ENCODE results near the gene ACTBL2. TPM values are rescaled to one million over a fixed set of nuclear protein-coding genes. Genes with fewer than 3 reads are reported as not detected.

ACTBL2 gene
- total RNA-seq, 2 experiments from 2014 or later, result not detected

GRCh38 chr5:57435701-57436134, 46.9 kb downstream of the ACTBL2 start:
- Mint-ChIP-seq H3K4me3 (no peak overlapping the region), H3K9me3 (no peaks in the 10 kb centered on the region), H3K4me1 (no peaks in the 10 kb centered on the region), H3K36me3 (ENCODE audit: low read depth) (no peaks in the 10 kb centered on the region), H3K27ac (no peak overlapping the region), H3K27me3 (peaks cover 6% of the 10 kb centered on the region)
- no peak for DNase-seq
- ChIA-PET POLR2A (no interaction called here), CTCF (no interaction called here)

- H3K9me3 Mint-ChIP-seq, result no peaks in the 10 kb centered on the region
- DNase-seq, result no peak
- POLR2A ChIA-PET, result no interaction called here
- no peak overlapping the region for H3K4me3 Mint-ChIP-seq
- no peaks in the 10 kb centered on the region for H3K4me1 Mint-ChIP-seq
- peaks cover 6% of the 10 kb centered on the region for H3K27me3 Mint-ChIP-seq
- no peak overlapping the region for H3K27ac Mint-ChIP-seq
- CTCF ChIA-PET, result no interaction called here
- H3K36me3 Mint-ChIP-seq (ENCODE audit: low read depth), result no peaks in the 10 kb centered on the region
Measured at GRCh38 chr5:57434683-57435082, 47.9 kb downstream of the ACTBL2 start.

- CTCF ChIA-PET, result no interaction called here
- Mint-ChIP-seq H3K4me1 (no peaks in the 10 kb centered on the region), H3K27me3 (peaks cover 6% of the 10 kb centered on the region), H3K4me3 (no peak overlapping the region), H3K9me3 (no peaks in the 10 kb centered on the region), H3K27ac (no peak overlapping the region), H3K36me3 (ENCODE audit: low read depth) (no peaks in the 10 kb centered on the region)
- DNase-seq, result no peak
- POLR2A ChIA-PET, result no interaction called here
Measured at GRCh38 chr5:57434227-57434640, 48.4 kb downstream of the ACTBL2 start.

- ChIA-PET POLR2A (no interaction called here), CTCF (interaction anchor here (0.5 kb wide), 1 partner anchor 12 kb away, joined by 3 read pairs; no protein-coding TSS in a partner anchor)
- peaks cover 6% of the 10 kb centered on the region for H3K27me3 Mint-ChIP-seq
- no peak overlapping the region for H3K27ac Mint-ChIP-seq
- no peaks in the 10 kb centered on the region for H3K4me1 Mint-ChIP-seq
- H3K4me3 Mint-ChIP-seq, result no peak overlapping the region
- H3K9me3 Mint-ChIP-seq, result no peaks in the 10 kb centered on the region
- no peak for DNase-seq
- no peaks in the 10 kb centered on the region for H3K36me3 Mint-ChIP-seq (ENCODE audit: low read depth)
Measured at GRCh38 chr5:57432876-57433275, 49.7 kb downstream of the ACTBL2 start.

GRCh38 chr5:57431759-57432158, 50.9 kb downstream of the ACTBL2 start:
- Mint-ChIP-seq H3K36me3 (ENCODE audit: low read depth) (no peaks in the 10 kb centered on the region), H3K4me3 (no peak overlapping the region), H3K27me3 (peaks cover 6% of the 10 kb centered on the region), H3K4me1 (no peaks in the 10 kb centered on the region), H3K9me3 (no peaks in the 10 kb centered on the region), H3K27ac (no peak overlapping the region)
- ChIA-PET POLR2A (no interaction called here), CTCF (no interaction called here)
- no peak for DNase-seq
